ENCODE measurements around the gene ANO1. TPM values are rescaled to one million over a fixed set of nuclear protein-coding genes. Genes with fewer than 3 reads are reported as not detected.

Gene ANO1
- total and polyA plus RNA-seq, 4 donors: 7.8 to 64.8 (median 32.2) TPM

- DNase-seq (ENCODE audit: low spot score): no peak
- Histone ChIP-seq H3K9ac (ENCODE audit: low read depth in 1 of 2, low read length in 2 of 2) (no peak overlapping the region), H3K36me3 (ENCODE audit: control insufficient read depth in 4 of 4, insufficient read depth in 3 of 4, low read depth in 1 of 4, low read length in 3 of 4) (peaks cover 0 to 29% (median 9%) of the 10 kb centered on the region in 4 donors), H3K9me3 (ENCODE audit: control insufficient read depth in 4 of 4, low read length in 3 of 4) (no peaks in the 10 kb centered on the region), H3K4me3 (ENCODE audit: low read depth in 1 of 3, low read length in 3 of 3) (no peak overlapping the region), H3K27me3 (ENCODE audit: control insufficient read depth in 4 of 4, insufficient read depth in 4 of 4, low read length in 3 of 4) (no peaks in the 10 kb centered on the region), H3K4me1 (ENCODE audit: control insufficient read depth in 4 of 4, insufficient read depth in 4 of 4, low read length in 3 of 4) (peaks cover 0 to 4% (median 0%) of the 10 kb centered on the region in 4 donors), H3K27ac (ENCODE audit: low read depth in 1 of 2, low read length in 2 of 2) (no peak overlapping the region)
- WGBS: 90% methylated on average over 11 of the region's 11 CpGs
- TF ChIP-seq MAX (IDR thresholded peaks at IDR 0.05) (no peak), FOXA1 (IDR thresholded peaks at IDR 0.05) (no peak), RAD21 (IDR thresholded peaks at IDR 0.05) (no peak), ATF3 (IDR thresholded peaks at IDR 0.05) (no peak), YY1 (IDR thresholded peaks at IDR 0.05) (no peak)
These were observed 111.5 kb downstream of the ANO1 start for GRCh38 chr11:70189622-70190021.

GRCh38 chr11:70191495-70192140, 113.5 kb downstream of the ANO1 start:
- peaks cover 0 to 13% (median 3%) of the 10 kb centered on the region in 4 donors for H3K36me3 ChIP-seq (ENCODE audit: control insufficient read depth in 4 of 4, insufficient read depth in 3 of 4, low read depth in 1 of 4, low read length in 3 of 4)
- no peak overlapping the region for H3K27ac ChIP-seq (ENCODE audit: low read depth in 1 of 2, low read length in 2 of 2)
- WGBS: 11% methylated on average over 22 of the region's 22 CpGs
- H3K9ac ChIP-seq (ENCODE audit: low read depth in 1 of 2, low read length in 2 of 2): no peak overlapping the region
- no peak overlapping the region for H3K4me3 ChIP-seq (ENCODE audit: low read depth in 1 of 3, low read length in 3 of 3)
- peaks cover 0 to 4% (median 0%) of the 10 kb centered on the region in 4 donors for H3K4me1 ChIP-seq (ENCODE audit: control insufficient read depth in 4 of 4, insufficient read depth in 4 of 4, low read length in 3 of 4)
- TF ChIP-seq JUND (IDR thresholded peaks at IDR 0.05) (no peak), RXRA (IDR thresholded peaks at IDR 0.05) (peak; percentile 33 to 82), HNF4A (conservative IDR thresholded peaks at IDR 0.05) (peak in 1 of 2 donors; percentile 3), TAF1 (conservative IDR thresholded peaks at IDR 0.05) (no peak), CTCF (IDR thresholded peaks at IDR 0.05; ENCODE audit: low read depth, low read length, missing input control) (peak; percentile 88), FOXA1 (IDR thresholded peaks at IDR 0.05) (no peak), RAD21 (IDR thresholded peaks at IDR 0.05) (peak; percentile 95 to 98)
- no peaks in the 10 kb centered on the region for H3K9me3 ChIP-seq (ENCODE audit: control insufficient read depth in 4 of 4, low read length in 3 of 4)
- H3K27me3 ChIP-seq (ENCODE audit: control insufficient read depth in 4 of 4, insufficient read depth in 4 of 4, low read length in 3 of 4): no peaks in the 10 kb centered on the region
- peak; percentile 84 for DNase-seq (ENCODE audit: low spot score)

GRCh38 chr11:70192666-70193410, 114.7 kb downstream of the ANO1 start:
- no peak overlapping the region for H3K27ac ChIP-seq (ENCODE audit: low read depth in 1 of 2, low read length in 2 of 2)
- H3K27me3 ChIP-seq (ENCODE audit: control insufficient read depth in 4 of 4, insufficient read depth in 4 of 4, low read length in 3 of 4): no peaks in the 10 kb centered on the region
- H3K9me3 ChIP-seq (ENCODE audit: control insufficient read depth in 4 of 4, low read length in 3 of 4): no peaks in the 10 kb centered on the region
- no peak overlapping the region for H3K9ac ChIP-seq (ENCODE audit: low read depth in 1 of 2, low read length in 2 of 2)
- H3K36me3 ChIP-seq (ENCODE audit: control insufficient read depth in 4 of 4, insufficient read depth in 3 of 4, low read depth in 1 of 4, low read length in 3 of 4): peaks cover 0 to 6% (median 2%) of the 10 kb centered on the region in 4 donors
- 79% methylated on average over 15 of the region's 15 CpGs for WGBS
- DNase-seq (ENCODE audit: low spot score): no peak
- TF ChIP-seq EGR1 (IDR thresholded peaks at IDR 0.05; ENCODE audit: low read depth in 2 of 2): no peak
- TF ChIP-seq ZBTB33 (IDR thresholded peaks at IDR 0.05): no peak
- TF ChIP-seq RXRA (IDR thresholded peaks at IDR 0.05): no peak
- TF ChIP-seq FOXA2 (IDR thresholded peaks at IDR 0.05): no peak
- TF ChIP-seq SP1 (IDR thresholded peaks at IDR 0.05): no peak
- peaks cover 0 to 4% (median 0%) of the 10 kb centered on the region in 4 donors for H3K4me1 ChIP-seq (ENCODE audit: control insufficient read depth in 4 of 4, insufficient read depth in 4 of 4, low read length in 3 of 4)
- H3K4me3 ChIP-seq (ENCODE audit: low read depth in 1 of 3, low read length in 3 of 3): no peak overlapping the region

Data from liver (tissue), 9 donors.